Lung (tissue), 12 donors: Measurements from ENCODE around the gene KIF4B. TPM values are rescaled to one million over a fixed set of nuclear protein-coding genes. Genes with fewer than 3 reads are reported as not detected.

Source experiments
- ATAC-seq: fragments of 200-7000 bp; cut with Tn5 transposase; one replicate; pipeline ENCODE4 v1.9.1; 2020; ENCODE audit warnings: moderate number of reproducible peaks; ENCODE audit not compliant: insufficient read depth, low FRiP score
- DNase-seq, 3 donors: peaks; one replicate each; pipeline ENCODE4 v3.0.0-alpha.2; 2013 to 2017
- H3K27ac ChIP-seq, 2 donors: one replicate each; pipeline ENCODE4 v1.5.1; 2013; ENCODE audit warnings: mild to moderate bottlenecking in 2 of 2, moderate library complexity in 2 of 2, control low read depth in 1 of 2, inconsistent platforms in 1 of 2, low read depth in 1 of 2, low read length in 1 of 2
- H3K27me3 ChIP-seq, 3 donors: one replicate each; pipeline ENCODE4 v1.5.1; 2013; ENCODE audit warnings: low read length in 2 of 3; ENCODE audit not compliant: control insufficient read depth in 3 of 3, insufficient read depth in 3 of 3
- H3K36me3 ChIP-seq, 4 donors: one replicate each; pipeline ENCODE4 v1.5.1; 2013; ENCODE audit warnings: low read length in 4 of 4, mild to moderate bottlenecking in 1 of 4, moderate library complexity in 1 of 4; ENCODE audit not compliant: control insufficient read depth in 4 of 4, insufficient read depth in 4 of 4
- H3K4me1 ChIP-seq, 5 donors: one replicate each; pipeline ENCODE4 v1.5.1; 2013; ENCODE audit warnings: low read length in 5 of 5, mild to moderate bottlenecking in 2 of 5, moderate library complexity in 1 of 5; ENCODE audit not compliant: control insufficient read depth in 5 of 5, insufficient read depth in 5 of 5
- H3K4me3 ChIP-seq: one replicate; pipeline ENCODE4 v1.5.1; 2013; ENCODE audit warnings: mild to moderate bottlenecking, control low read depth, moderate library complexity
- H3K9ac ChIP-seq, 2 donors: one replicate each; pipeline ENCODE4 v1.5.1; 2013; ENCODE audit warnings: low read length in 2 of 2, control low read depth in 1 of 2; ENCODE audit not compliant: insufficient read depth in 1 of 2
- H3K9me3 ChIP-seq, 4 donors: one replicate each; pipeline ENCODE4 v1.5.1; 2013; ENCODE audit warnings: low read length in 3 of 4, mild to moderate bottlenecking in 1 of 4, moderate library complexity in 1 of 4; ENCODE audit not compliant: control insufficient read depth in 4 of 4, insufficient read depth in 3 of 4
- CTCF ChIP-seq: IDR thresholded peaks from 2 replicates; pipeline ENCODE4 v1.5.1; 2012; ENCODE audit warnings: mild to moderate bottlenecking; ENCODE audit errors: control extremely low read depth, extremely low read depth
- WGBS, 2 donors: extraction: QIAGEN DNeasy Blood & Tissue Kit; methylation state at CpG; one replicate each; pipeline ENCODE4 v1.1.7; 2013; 5-methylcytosine and 5-hydroxymethylcytosine counted together
- polyA plus RNA-seq, 2 donors: library from polyadenylated mRNA; stranded (reverse); fragments of 200-250 nt; gene quantifications; one replicate each; pipeline ENCODE4 v1.2.1, GENCODE V29; 2013
- total RNA-seq, 2 donors: library from RNA; depleted of rRNA in 1 of 2; stranded (reverse); fragments of >200 nt in 1 of 2; gene quantifications; one replicate each; pipeline ENCODE4 v1.2.1, GENCODE V29; 2014 to 2021
- donor health status: control.
- donor health status: control.
- donor health status: Bipolar disorder and iron deficiency.
- donor health status: healthy.
- donor health status: DM: yes; HTN: yes; CAD: no.

Gene KIF4B
- total and polyA plus RNA-seq, 4 donors: 0.01 to 0.02 TPM; not detected in 2

DNA sequence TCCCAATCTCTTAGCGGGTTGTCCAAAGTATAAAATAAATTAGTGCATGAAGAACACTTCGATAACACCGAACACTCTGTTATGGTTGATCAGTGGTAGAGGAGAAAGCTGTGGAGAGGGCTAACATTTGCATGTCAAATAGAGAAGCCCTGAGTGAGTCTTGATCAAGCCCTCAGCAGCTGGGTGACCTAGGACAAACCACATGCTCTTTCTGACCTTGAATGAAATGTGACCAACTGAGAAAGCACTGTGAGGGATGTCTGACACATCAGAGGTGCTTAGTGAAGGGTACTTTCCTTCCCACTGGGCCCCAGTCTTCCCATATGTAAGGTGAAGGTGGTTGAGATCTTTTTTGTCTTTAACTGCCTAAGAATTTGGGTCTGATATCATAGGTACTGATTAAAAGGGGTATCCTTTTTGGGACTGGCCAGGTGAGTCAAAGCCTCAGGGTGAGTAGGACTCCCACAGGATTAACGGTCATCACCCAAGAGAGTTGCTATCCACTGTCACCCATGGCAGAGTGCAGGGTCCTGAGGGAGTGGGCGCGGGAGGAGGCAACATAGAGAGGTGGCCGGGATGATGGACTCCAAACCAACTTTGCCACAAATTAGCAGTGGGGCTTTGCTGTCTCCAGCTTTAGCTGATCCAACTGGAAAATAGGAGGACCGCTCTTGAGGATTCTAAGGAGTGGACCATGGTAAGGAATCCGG lies 53.5 kb downstream of the KIF4B start:
- H3K4me1 ChIP-seq: no peaks in the 10 kb centered on the region
- H3K27ac ChIP-seq: no peak overlapping the region
- no peak overlapping the region for H3K9ac ChIP-seq
- no peaks in the 10 kb centered on the region for H3K27me3 ChIP-seq
- DNase-seq (no peak), ATAC-seq (no peak)
- 91 to 96% methylated on average over 9 of the region's 9 CpGs for WGBS, 2 donors
- H3K9me3 ChIP-seq: peaks cover 0 to 7% (median 0%) of the 10 kb centered on the region in 4 donors
- no peak overlapping the region for H3K4me3 ChIP-seq
- H3K36me3 ChIP-seq: no peaks in the 10 kb centered on the region
- no peak for TF ChIP-seq CTCF

Other genes starting within 250 kb of the KIF4B start
- gene FAXDC2, start 163.2 kb upstream of the KIF4B start, total RNA-seq: 10 to 100 TPM; 21.0 to 37.5 TPM
- 10 to 100 TPM; 11.1 to 13.2 TPM for gene FAXDC2, start 163.2 kb upstream of the KIF4B start, polyA plus RNA-seq
- gene CNOT8, start 155.1 kb upstream of the KIF4B start, total RNA-seq: 10 to 100 TPM; 62.6 to 87.0 TPM
- 10 to 100 TPM; 53.9 to 74.9 TPM for gene CNOT8, start 155.1 kb upstream of the KIF4B start, polyA plus RNA-seq
- 10 to 100 TPM; 15.5 to 18.3 TPM for gene GEMIN5, start 75.5 kb upstream of the KIF4B start, total RNA-seq
- 1 to 10 TPM; 2.8 to 6.1 TPM for gene GEMIN5, start 75.5 kb upstream of the KIF4B start, polyA plus RNA-seq
- gene MRPL22, start 72.7 kb upstream of the KIF4B start, total RNA-seq: 10 to 100 TPM; 26.9 to 35.0 TPM
- gene MRPL22, start 72.7 kb upstream of the KIF4B start, polyA plus RNA-seq: 10 to 100 TPM; 40.2 to 88.0 TPM